Transverse colon (tissue), 4 donors: ENCODE data around the gene PEDS1. TPM values are rescaled to one million over a fixed set of nuclear protein-coding genes. Genes with fewer than 3 reads are reported as not detected.

Experiments used
- DNase-seq: peaks from one replicate; pipeline ENCODE4 v3.0.0-alpha.2; 2019
- H3K27ac ChIP-seq, 4 donors: fragments of 200-600 bp; sonication (generic); 2 replicates each; pipeline ENCODE4 v1.5.1; 2016 to 2018; ENCODE audit warnings: inconsistent platforms in 4 of 4
- H3K27me3 ChIP-seq: fragments of 200-600 bp; sonication (generic); 2 replicates; pipeline ENCODE4 v1.5.1; 2017; ENCODE audit warnings: inconsistent platforms
- H3K36me3 ChIP-seq, 4 donors: fragments of 200-600 bp; sonication (generic); 2 replicates each; pipeline ENCODE4 v1.5.1; 2017 to 2019; ENCODE audit warnings: inconsistent platforms in 4 of 4
- H3K4me1 ChIP-seq, 4 donors: fragments of 200-600 bp; sonication (generic); 2 replicates each; pipeline ENCODE4 v1.5.1; 2017 to 2020; ENCODE audit warnings: inconsistent platforms in 4 of 4
- H3K4me3 ChIP-seq, 4 donors: fragments of 200-600 bp; sonication (generic); 1 replicate in 1 of 4; 2 replicates in 3 of 4; pipeline versions ENCODE4 v1.5.1 to v1.6.1; 2017 to 2019; ENCODE audit warnings: inconsistent platforms in 4 of 4
- H3K9me3 ChIP-seq, 2 donors: fragments of 200-600 bp; sonication (generic); 2 replicates each; pipeline ENCODE4 v1.5.1; 2017 to 2019; ENCODE audit warnings: inconsistent platforms in 2 of 2
- CTCF ChIP-seq, 5 experiments: fragments of 200-600 bp in 3 of 5; fragments of 450-650 bp in 2 of 5; sonication (generic) in 3 of 5; IDR thresholded peaks; 1 replicate in 2 of 5; 2 replicates in 3 of 5; pipeline ENCODE4 v1.5.1; 2016 to 2017; ENCODE audit warnings: antibody characterized with exemption in 5 of 5, inconsistent platforms in 3 of 5, mild to moderate bottlenecking in 2 of 5, moderate library complexity in 1 of 5
- EP300 ChIP-seq: sonication (generic); formaldehyde crosslinking; IDR thresholded peaks from one replicate; pipeline ENCODE4 v1.6.1; 2017; ENCODE audit warnings: antibody characterized with exemption, low read depth
- POLR2A ChIP-seq: fragments of 450-650 bp; IDR thresholded peaks from one replicate; pipeline ENCODE4 v1.6.1; 2016; ENCODE audit warnings: antibody characterized with exemption, mild to moderate bottlenecking, moderate library complexity
- POLR2AphosphoS5 ChIP-seq, 3 donors: sonication (generic); formaldehyde crosslinking; IDR thresholded peaks; one replicate each; pipeline ENCODE4 v1.6.1; 2016; ENCODE audit warnings: antibody characterized with exemption in 3 of 3
- WGBS, 2 donors: methylation state at CpG; one replicate each; pipeline ENCODE4 v1.1.5; 2018; ENCODE audit warnings: low coverage in 1 of 2; 5-methylcytosine and 5-hydroxymethylcytosine counted together
- in situ Hi-C, 4 donors: fragments of 200-750 bp; cut with MboI; loops; one replicate each; pipeline versions ENCODE4 v1.15.0 to v1.15.1; 2017; ENCODE audit warnings: low sequenced_read_pairs in 3 of 4, low pct_ligation_motif_present in 1 of 4, low pct_unique_long_range_greater_than_20kb in 1 of 4
- intact Hi-C: fragments of 100-400 bp; cut with DNase I; formaldehyde crosslinking; loops from one replicate; pipeline ENCODE4 v1.15.1; 2023; ENCODE audit warnings: low total_unique reads
- total RNA-seq, 4 donors: library from RNA; depleted of rRNA; stranded (reverse); fragments of >200 nt; gene quantifications; one replicate each; pipeline ENCODE4 v1.1.0, GENCODE V29; 2016

The PEDS1 gene
- total RNA-seq, 4 donors from 2014 or later, result 9.6 to 30.9 (median 23.2) TPM

GRCh38 chr20:50141811-50142561 lies 11.5 kb downstream of the PEDS1 start:
- Histone ChIP-seq H3K9me3 (no peaks in the 10 kb centered on the region), H3K27me3 (no peaks in the 10 kb centered on the region), H3K27ac (no peak overlapping the region), H3K4me3 (no peak overlapping the region), H3K36me3 (no peaks in the 10 kb centered on the region), H3K4me1 (peaks cover 6 to 38% (median 12%) of the 10 kb centered on the region in 4 donors)
- TF ChIP-seq EP300 (no peak), CTCF (IDR thresholded peaks at IDR 0.05) (no peak), POLR2A (no peak), POLR2AphosphoS5 (IDR thresholded peaks at IDR 0.05) (no peak)
- WGBS, 2 donors, result 87 to 95% methylated on average over 3 to 12 of the region's 12 CpGs
- intact Hi-C loops, result no loop called here
- DNase-seq, result no peak
- in situ Hi-C loops, result no loop called here

- Histone ChIP-seq H3K4me3 (no peak overlapping the region), H3K9me3 (no peaks in the 10 kb centered on the region), H3K36me3 (no peaks in the 10 kb centered on the region), H3K27ac (no peak overlapping the region), H3K4me1 (peaks cover 0 to 30% (median 3%) of the 10 kb centered on the region in 4 donors), H3K27me3 (no peaks in the 10 kb centered on the region)
- 80% methylated on average over 6 of the region's 6 CpGs; no CpG with 5 or more reads in 1 of the 2 donors for WGBS, 2 donors
- intact Hi-C loops, result no loop called here
- no peak for TF ChIP-seq CTCF (IDR thresholded peaks at IDR 0.05)
- in situ Hi-C loops, result no loop called here
- DNase-seq, result no peak
These were observed 12.4 kb downstream of the PEDS1 start for GRCh38 chr20:50141018-50141675.

- TF ChIP-seq POLR2A (no peak), CTCF (IDR thresholded peaks at IDR 0.05) (no peak), EP300 (no peak), POLR2AphosphoS5 (IDR thresholded peaks at IDR 0.05) (no peak)
- in situ Hi-C loops, result no loop called here
- H3K4me1 ChIP-seq, result peaks cover 0 to 30% (median 2%) of the 10 kb centered on the region in 4 donors
- DNase-seq, result no peak
- intact Hi-C loops, result no loop called here
- no peak overlapping the region for H3K27ac ChIP-seq
- WGBS, 2 donors, result 79 to 91% methylated on average over 11 of the region's 11 CpGs
- H3K4me3 ChIP-seq, result no peak overlapping the region
- H3K36me3 ChIP-seq, result no peaks in the 10 kb centered on the region
- no peaks in the 10 kb centered on the region for H3K9me3 ChIP-seq
- H3K27me3 ChIP-seq, result no peaks in the 10 kb centered on the region
These were observed 13.1 kb downstream of the PEDS1 start for GRCh38 chr20:50140339-50140859.

GRCh38 chr20:50138479-50139393 lies 14.8 kb downstream of the PEDS1 start:
- peak overlapping the region; percentile 29 to 57 (median 44) for H3K27ac ChIP-seq
- H3K4me3 ChIP-seq, result no peak overlapping the region
- intact Hi-C loops, result no loop called here
- peaks cover 0 to 26% (median 1%) of the 10 kb centered on the region in 4 donors for H3K4me1 ChIP-seq
- no peaks in the 10 kb centered on the region for H3K27me3 ChIP-seq
- WGBS, 2 donors, result 60 to 79% methylated on average over 2 to 29 of the region's 29 CpGs
- no peak for DNase-seq
- TF ChIP-seq POLR2A, result no peak
- no peak for TF ChIP-seq POLR2AphosphoS5 (IDR thresholded peaks at IDR 0.05)
- no peak for TF ChIP-seq CTCF (IDR thresholded peaks at IDR 0.05)
- no peak for TF ChIP-seq EP300
- in situ Hi-C loops, result no loop called here
- H3K36me3 ChIP-seq, result no peaks in the 10 kb centered on the region
- no peaks in the 10 kb centered on the region for H3K9me3 ChIP-seq
